AG04449 (cell line): Measurements from ENCODE around the gene CXCL14.

Experiments
- CTCF ChIA-PET: fragments of 350-600 bp; formaldehyde crosslinking; extraction: SDS; loops from one replicate; lab custom pipeline; 2021; ENCODE audit warnings: antibody characterized with exemption; lab: Yijun Ruan, JAX
- POLR2A ChIA-PET: fragments of 400-600, 350-600 bp; formaldehyde crosslinking; extraction: SDS; loops from one replicate; lab custom pipeline; 2020; ENCODE audit warnings: antibody characterized with exemption, inconsistent platforms; lab: Yijun Ruan, JAX
- DNase-seq: peaks from one replicate; pipeline ENCODE4 v3.0.0-alpha.2; 2010; ENCODE audit warnings: low read depth, low spot score
- H3K4me3 ChIP-seq: 2 replicates; pipeline ENCODE4 v1.5.1; 2011; ENCODE audit warnings: low read depth, mild to moderate bottlenecking, control low read depth, low read length
- CTCF ChIP-seq: IDR thresholded peaks from one replicate; pipeline ENCODE4 v1.5.1; 2011; ENCODE audit warnings: mild to moderate bottlenecking, moderate library complexity, low read length, control low read depth, inconsistent platforms; ENCODE audit not compliant: insufficient read depth; ENCODE audit errors: missing control alignments

The CXCL14 gene

GRCh38 chr5:135615581-135616260 lies 36.9 kb upstream of the CXCL14 start:
- no peak overlapping the region for H3K4me3 ChIP-seq
- no peak for TF ChIP-seq CTCF
- POLR2A ChIA-PET: no interaction called here
- CTCF ChIA-PET: no interaction called here
- DNase-seq: no peak

GRCh38 chr5:135615171-135615570 lies 36.4 kb upstream of the CXCL14 start:
- CTCF ChIA-PET: no interaction called here
- DNase-seq: no peak
- no peak overlapping the region for H3K4me3 ChIP-seq
- POLR2A ChIA-PET: no interaction called here
- TF ChIP-seq CTCF: no peak

DNA sequence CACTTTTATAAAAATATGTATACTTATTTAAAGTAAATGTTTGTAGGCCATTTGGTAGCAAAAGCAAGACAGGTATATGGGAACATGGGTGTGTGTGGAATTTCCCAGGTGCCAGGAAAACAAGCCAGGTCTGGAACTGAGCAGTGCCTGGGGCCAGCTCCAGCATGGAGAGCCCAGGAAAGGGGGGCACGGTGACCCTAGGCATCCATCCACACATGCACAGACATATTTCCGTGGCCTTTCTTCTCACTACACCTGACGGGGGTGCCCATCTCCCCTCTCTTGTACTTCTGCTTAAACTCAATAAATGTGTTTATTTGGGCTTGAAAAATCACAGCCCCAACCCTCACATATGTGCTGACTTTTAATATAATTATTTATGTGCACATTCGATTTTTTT lies 31.2 kb upstream of the CXCL14 start:
- POLR2A ChIA-PET: no interaction called here

DNA sequence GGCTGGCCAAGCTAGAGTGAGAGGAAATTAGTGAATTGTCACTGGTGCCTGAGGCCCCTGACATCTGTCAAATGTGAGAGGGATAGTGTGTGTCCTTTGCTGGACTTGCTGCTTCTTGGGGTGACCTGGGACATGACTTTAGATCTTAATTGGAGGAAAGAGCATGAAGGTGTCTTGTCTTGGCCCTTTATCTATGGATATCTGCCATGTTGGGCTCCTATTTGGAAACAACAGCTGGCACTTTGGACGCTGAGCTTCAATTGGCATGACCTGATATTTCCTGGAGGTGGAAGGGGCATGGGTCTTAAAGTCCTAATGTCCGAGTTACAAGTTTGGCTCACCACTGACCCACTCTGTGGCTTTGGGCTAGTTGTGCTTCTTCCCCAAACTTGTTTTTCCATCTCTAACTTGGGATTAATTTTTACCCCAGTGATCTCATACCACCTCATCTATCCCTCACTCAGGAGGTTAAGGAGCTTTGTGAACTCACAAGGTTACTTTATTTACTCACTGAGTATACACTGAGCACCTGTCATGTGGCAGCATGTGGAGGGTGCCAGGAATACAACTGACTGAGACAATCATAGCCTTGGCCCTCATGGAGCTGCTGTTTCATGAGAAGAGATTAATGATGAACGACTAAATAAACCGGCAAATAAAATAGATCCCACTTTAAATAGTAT lies 30.1 kb upstream of the CXCL14 start:
- ChIA-PET CTCF (no interaction called here), POLR2A (no interaction called here)
- H3K4me3 ChIP-seq: no peak overlapping the region
- DNase-seq: no peak
- TF ChIP-seq CTCF: no peak

More for the DNA sequence above, 31.2 kb upstream of the CXCL14 start:
- H3K4me3 ChIP-seq: no peak overlapping the region
- no peak for DNase-seq
- CTCF ChIA-PET: no interaction called here
- no peak for TF ChIP-seq CTCF

DNA sequence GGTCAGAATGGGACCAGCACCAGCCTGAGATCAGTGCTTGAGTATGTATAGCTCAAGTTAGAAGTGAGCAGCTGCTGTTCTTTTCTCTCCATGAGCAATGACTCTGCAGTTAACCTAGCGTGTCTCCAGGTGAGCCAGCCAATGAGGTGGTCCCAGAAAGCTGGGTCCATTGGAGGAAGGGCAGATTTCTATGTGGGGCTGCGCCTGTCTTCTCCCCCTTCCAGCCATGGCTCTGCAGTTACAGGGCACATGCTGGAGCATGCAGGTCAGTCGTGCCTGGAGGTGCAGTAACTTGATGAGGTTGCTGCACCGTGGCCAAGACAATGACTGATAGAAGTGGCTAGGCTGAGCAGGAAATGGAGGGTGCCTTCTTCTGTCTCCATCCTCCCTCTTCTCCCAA lies 29.6 kb upstream of the CXCL14 start:
- POLR2A ChIA-PET: no interaction called here
- DNase-seq: no peak
- no peak for TF ChIP-seq CTCF
- CTCF ChIA-PET: interaction anchor here (1.3 kb wide), 1 partner anchor 48 kb away, joined by 3 read pairs; no protein-coding TSS in a partner anchor
- H3K4me3 ChIP-seq: no peak overlapping the region

DNA sequence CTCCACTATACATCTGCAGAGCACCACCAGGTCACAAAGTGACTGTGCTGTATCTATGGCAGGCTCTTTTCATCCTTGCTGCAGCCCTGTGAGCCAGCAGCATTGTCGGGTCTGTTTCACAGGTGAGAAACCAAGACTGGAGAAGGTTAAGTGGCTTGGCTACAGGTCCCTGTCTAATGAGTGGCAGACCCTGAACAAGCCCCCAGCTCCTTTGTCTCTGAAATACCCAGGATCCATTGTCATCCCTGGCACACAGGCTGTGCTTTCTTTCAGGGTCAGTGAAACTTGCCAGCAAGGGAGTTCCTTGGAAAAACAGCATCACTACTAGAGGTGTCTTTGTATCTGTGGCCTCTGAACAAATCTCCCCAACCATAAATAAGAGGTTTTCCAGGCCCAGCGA lies 27.6 kb upstream of the CXCL14 start:
- POLR2A ChIA-PET: no interaction called here
- DNase-seq: no peak
- CTCF ChIA-PET: no interaction called here
- H3K4me3 ChIP-seq: no peak overlapping the region
- TF ChIP-seq CTCF: no peak
